HUES48 (cell line): ENCODE data around the gene TFPT.
"Not testable (repeated sequence)": the region's sequence is repeated elsewhere in the genome, so short reads cannot be mapped to it uniquely, and the experiment has no call there.

ENCODE experiments used
- H3K27ac ChIP-seq: one replicate; pipeline ENCODE4 v1.7.0; 2013; ENCODE audit warnings: low read depth, low read length, inconsistent platforms
- H3K27me3 ChIP-seq: 2 replicates; pipeline ENCODE4 v1.6.1; 2013; ENCODE audit warnings: mild to moderate bottlenecking, low read length; ENCODE audit not compliant: control insufficient read depth, insufficient read depth
- H3K36me3 ChIP-seq: 2 replicates; pipeline ENCODE4 v1.6.1; 2013; ENCODE audit warnings: low read length; ENCODE audit not compliant: control insufficient read depth, insufficient read depth
- H3K4me1 ChIP-seq: 2 replicates; pipeline ENCODE4 v1.6.1; 2013; ENCODE audit warnings: mild to moderate bottlenecking, low read length; ENCODE audit not compliant: control insufficient read depth, insufficient read depth
- H3K4me3 ChIP-seq: 2 replicates; pipeline ENCODE4 v1.5.1; 2013; ENCODE audit warnings: mild to moderate bottlenecking, low read depth, low read length
- H3K9ac ChIP-seq: 2 replicates; pipeline ENCODE4 v1.6.1; 2013; ENCODE audit warnings: mild to moderate bottlenecking, low read depth, low read length, moderate library complexity
- H3K9me3 ChIP-seq: 2 replicates; pipeline ENCODE4 v1.6.1; 2013; ENCODE audit warnings: low read length; ENCODE audit not compliant: control insufficient read depth, insufficient read depth

TFPT gene

DNA sequence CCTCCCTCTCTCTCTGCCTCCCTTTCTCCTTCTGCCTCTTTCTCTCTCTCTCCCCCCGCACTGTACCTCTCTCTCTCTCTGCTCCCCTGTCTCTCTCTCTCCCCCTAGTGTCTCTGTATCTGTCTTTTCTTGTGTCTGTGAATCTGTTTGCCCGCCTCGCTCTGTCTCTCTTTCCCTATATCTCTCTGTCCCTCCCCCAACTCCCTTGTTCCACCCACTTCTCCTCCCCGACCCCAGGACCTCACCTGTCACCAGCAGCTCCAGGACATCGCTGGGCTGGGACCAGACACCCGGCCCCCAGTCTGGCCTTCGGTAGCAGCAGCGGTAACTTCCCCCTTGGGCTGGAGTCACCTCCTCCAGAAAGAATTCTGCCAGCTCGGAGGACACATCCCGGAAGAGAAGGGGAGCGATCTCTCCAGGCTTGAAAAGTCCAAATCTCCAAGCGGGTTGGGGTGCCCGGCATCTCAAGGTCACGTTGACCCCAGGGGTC, 18.8 kb downstream of the TFPT start:
- Histone ChIP-seq H3K36me3 (no peaks in the 10 kb centered on the region), H3K4me3 (peak overlapping the region; percentile 44; the same call in 1 of the 2 replicates), H3K9ac (no peak overlapping the region), H3K9me3 (no peaks in the 10 kb centered on the region), H3K27ac (no peak overlapping the region), H3K4me1 (no peaks in the 10 kb centered on the region), H3K27me3 (peaks cover 32% of the 10 kb centered on the region)

DNA sequence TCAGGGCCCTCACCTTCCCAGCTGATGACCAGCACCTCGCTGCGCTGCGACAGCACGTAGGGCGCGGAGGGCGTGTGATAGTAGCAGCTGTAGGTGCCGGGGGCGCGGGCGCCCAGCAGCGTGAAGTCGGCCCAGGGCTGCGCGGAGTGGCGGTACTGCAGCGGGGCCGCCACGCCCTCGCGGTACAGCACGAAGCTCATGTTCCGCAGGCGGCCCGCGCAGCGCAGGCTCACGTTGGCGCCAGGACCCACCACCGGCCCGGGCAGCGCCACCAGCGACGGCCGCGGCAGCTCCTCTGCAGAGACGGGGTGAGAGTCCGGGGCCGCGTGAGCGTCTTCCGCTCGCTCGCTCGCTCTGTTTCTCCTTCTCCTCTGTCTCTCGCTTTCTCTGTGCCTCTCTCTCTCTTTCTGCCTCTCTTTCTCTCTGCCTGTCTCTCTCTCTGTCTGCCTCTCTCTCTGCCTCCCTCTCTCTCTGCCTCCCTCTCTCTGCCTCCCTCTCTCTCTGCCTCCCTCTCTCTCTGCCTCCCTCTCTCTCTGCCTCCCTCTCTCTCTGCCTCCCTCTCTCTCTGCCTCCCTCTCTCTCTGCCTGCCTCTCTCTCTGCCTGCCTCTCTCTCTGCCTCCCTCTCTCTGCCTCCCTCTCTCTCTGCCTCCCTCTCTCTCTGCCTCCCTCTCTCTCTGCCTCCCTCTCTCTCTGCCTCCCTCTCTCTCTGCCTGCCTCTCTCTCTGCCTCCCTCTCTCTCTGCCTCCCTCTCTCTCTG, 19.4 kb downstream of the TFPT start:
- not testable (repeated sequence) for H3K9ac ChIP-seq, H3K27ac ChIP-seq

DNA sequence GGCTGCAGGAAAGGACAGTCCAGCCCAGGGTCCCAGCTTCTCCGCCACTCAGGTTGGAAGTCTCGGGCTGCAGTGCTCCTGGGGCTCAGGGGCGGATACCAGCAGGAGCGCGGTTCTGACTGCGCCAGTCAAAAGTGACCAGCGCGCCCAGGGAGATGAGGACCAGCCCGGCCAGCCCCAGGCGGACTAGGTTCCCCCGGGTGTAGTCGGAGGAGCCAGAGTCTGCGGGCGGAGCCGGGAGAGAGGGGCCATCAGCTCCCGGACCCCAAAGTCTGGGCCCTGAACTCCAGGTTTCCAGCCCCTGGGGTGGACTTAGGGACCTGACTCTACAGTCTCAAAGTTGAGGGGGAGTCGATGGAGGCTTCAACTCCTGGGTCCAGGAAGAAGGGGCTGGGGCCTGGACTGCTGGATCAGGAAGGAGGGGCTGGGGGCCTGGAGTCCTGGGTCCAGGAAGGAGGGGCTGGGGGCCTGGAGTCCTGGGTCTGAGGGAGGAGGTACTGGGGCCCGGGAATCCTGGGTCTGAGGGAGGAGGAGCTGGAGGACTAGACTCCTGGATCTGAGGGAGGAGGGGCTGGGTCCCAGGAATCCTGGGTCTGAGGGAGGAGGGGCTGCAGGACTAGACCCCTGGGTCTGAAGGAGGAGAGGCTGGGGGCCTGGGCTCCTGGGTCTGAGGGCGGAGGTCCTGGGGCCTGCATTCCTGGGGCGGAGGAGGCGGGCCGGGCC, 20.2 kb downstream of the TFPT start:
- Histone ChIP-seq H3K27ac (no peak overlapping the region), H3K4me3 (peak overlapping the region; percentile 62), H3K9me3 (no peaks in the 10 kb centered on the region), H3K27me3 (peaks cover 32% of the 10 kb centered on the region), H3K36me3 (no peaks in the 10 kb centered on the region), H3K9ac (no peak overlapping the region), H3K4me1 (no peaks in the 10 kb centered on the region)

More for the DNA sequence above, 19.4 kb downstream of the TFPT start:
- H3K4me3 ChIP-seq, result peak overlapping the region; percentile 62
- peaks cover 32% of the 10 kb centered on the region for H3K27me3 ChIP-seq
- H3K9me3 ChIP-seq, H3K36me3 ChIP-seq, H3K4me1 ChIP-seq: not testable (repeated sequence)

DNA sequence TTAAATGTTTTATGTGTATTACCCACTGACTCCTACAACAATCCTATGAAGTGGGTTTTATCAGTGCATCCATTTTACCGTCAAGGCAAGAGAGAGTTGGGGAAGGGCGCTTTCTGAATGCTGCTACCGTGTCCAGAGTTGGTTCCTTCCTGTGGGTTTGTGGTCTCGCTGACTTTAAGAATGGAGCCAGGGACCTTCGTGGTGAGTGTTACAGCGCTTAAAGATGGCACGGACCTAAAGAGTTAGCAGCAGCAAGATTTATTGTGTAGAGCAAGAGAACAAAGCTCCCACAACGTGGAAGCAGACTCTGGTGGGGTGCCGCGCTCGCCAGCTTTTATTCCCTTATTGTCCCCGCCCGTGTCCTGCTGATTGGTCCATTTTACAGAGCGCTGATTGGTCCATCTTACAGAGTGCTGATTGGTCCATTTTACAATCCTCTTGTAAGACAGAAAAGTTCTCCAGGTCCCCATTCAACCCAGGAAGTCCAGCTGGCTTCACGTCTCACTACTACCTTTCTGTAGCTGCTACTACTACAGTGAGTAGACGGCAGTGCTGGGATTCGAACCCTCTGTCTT, 20.9 kb downstream of the TFPT start:
- no peaks in the 10 kb centered on the region for H3K9me3 ChIP-seq
- H3K27ac ChIP-seq, result no peak overlapping the region
- H3K27me3 ChIP-seq, result peaks cover 32% of the 10 kb centered on the region
- no peaks in the 10 kb centered on the region; the same call in 1 of the 2 replicates for H3K4me1 ChIP-seq
- no peaks in the 10 kb centered on the region for H3K36me3 ChIP-seq
- H3K4me3 ChIP-seq, result no peak overlapping the region
- H3K9ac ChIP-seq, result no peak overlapping the region

DNA sequence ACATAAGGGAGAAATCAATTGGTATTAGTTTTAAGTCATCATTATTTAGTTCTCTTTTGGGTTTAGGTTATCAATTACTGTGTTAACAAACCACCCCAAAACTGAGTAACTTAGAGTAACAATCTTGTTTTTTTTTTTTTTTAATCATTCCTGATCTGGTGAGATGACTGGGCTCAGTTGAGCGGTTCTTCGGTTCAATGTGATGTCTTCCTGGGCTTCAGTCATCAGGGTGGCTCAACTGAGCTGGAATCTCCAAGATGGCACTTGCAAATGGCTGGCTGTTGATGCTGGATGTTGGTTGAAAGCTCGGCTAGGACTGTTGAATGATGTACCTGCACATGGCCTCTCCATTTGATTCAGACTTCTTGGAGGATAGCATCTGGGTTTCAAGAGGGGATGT, 31.0 kb downstream of the TFPT start:
- Histone ChIP-seq H3K36me3 (no peaks in the 10 kb centered on the region), H3K27ac (no peak overlapping the region), H3K9me3 (no peaks in the 10 kb centered on the region), H3K4me3 (no peak overlapping the region), H3K27me3 (no peaks in the 10 kb centered on the region), H3K9ac (no peak overlapping the region), H3K4me1 (no peaks in the 10 kb centered on the region; the same call in 1 of the 2 replicates)

DNA sequence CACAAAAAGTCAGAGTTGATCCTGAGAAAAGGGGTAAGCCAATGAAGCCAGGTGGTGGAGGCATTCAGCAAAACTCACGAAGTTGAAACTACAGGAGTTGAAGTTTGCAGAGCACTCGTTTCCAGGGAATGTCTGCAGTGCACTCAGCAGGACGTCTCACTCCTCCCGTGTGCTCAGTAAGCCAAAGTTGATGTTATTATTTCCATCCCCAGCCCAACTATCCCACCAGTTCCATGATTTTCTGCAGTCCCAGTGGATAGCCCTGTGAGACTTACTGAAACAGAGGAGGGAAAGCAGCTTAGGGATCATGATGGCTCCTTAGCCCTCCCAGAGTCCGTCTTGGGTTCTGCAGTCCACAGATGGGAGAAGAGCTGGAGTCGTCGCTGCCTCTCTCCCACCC, 34.4 kb downstream of the TFPT start, which contains the start of gene TARM1:
TARM1 (minus strand) TSS at position 334 of the 400 bp plus-strand sequence; CDS start at position 309, 25 bp downstream.
- Histone ChIP-seq H3K36me3 (no peaks in the 10 kb centered on the region), H3K9me3 (no peaks in the 10 kb centered on the region), H3K4me3 (no peak within 1 kb of the TSS), H3K27me3 (no peaks in the 10 kb centered on the region), H3K9ac (no peak within 1 kb of the TSS), H3K4me1 (no peaks in the 10 kb centered on the region), H3K27ac (no peak within 1 kb of the TSS)

DNA sequence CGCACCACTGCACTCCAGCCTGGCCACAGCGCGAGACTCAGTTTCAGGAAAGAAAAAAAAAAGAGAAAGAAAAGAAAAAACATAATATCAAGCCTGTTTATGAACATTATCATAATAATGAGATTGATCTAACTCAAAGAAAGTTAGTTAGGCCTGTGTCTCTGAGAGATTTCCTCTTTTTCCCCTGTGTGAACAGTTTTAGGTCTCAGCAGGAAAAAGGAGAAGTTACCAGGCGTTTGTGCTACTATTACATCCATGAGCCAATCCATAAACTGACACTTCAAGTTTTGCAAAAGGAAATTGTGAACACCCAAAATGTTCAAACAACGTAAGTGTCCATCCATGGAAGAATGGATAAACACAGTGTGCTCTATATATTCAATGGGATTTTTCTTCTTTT, 38.1 kb downstream of the TFPT start:
- Histone ChIP-seq H3K27me3 (no peaks in the 10 kb centered on the region), H3K27ac (no peak overlapping the region), H3K4me3 (no peak overlapping the region), H3K4me1 (no peaks in the 10 kb centered on the region), H3K36me3 (no peaks in the 10 kb centered on the region), H3K9ac (no peak overlapping the region), H3K9me3 (no peaks in the 10 kb centered on the region)

DNA sequence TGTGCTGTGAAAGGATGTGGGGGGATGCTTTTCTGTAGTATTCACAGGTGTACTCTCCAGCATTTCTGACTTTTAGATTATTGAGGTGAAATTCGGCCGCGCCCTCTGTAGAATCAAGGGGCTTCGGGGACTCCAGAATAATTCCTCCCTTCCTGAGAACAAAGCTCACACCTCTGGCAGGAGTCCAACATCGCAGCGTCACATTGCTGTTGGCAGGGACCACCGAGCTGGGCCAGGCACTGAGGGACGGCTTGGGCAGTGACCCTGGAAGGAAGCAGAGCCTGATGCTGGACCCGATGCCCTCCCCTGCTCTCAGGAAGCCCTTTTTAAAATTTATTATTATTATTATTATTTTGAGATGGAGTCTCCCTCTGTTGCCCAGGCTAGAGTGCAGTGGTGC, 40.6 kb downstream of the TFPT start:
- Histone ChIP-seq H3K9me3 (no peaks in the 10 kb centered on the region), H3K27me3 (no peaks in the 10 kb centered on the region), H3K9ac (no peak overlapping the region), H3K4me3 (no peak overlapping the region), H3K36me3 (no peaks in the 10 kb centered on the region), H3K27ac (no peak overlapping the region), H3K4me1 (no peaks in the 10 kb centered on the region)

DNA sequence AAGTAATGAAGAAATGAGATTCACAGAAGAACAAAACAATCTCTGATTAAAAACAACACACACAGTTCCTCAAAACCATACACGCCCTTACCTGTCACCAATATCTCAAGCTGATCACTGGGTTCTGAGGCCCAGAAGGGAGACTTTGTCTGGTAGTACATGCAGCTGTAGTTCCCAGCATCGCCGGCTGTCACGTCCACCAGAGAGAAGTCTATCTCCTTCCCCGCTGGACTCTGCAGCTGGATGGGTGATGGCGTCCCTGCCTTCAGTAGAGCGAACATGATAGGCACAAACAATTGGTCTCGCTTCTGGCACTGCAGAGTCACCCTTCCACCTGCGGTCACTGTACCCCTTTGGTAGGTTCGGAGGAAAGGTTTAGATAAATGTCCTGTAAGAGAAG, 41.6 kb downstream of the TFPT start:
- H3K9me3 ChIP-seq, result no peaks in the 10 kb centered on the region
- no peak overlapping the region for H3K4me3 ChIP-seq
- no peaks in the 10 kb centered on the region for H3K27me3 ChIP-seq
- H3K4me1 ChIP-seq, result no peaks in the 10 kb centered on the region
- H3K36me3 ChIP-seq, result no peaks in the 10 kb centered on the region
- no peak overlapping the region for H3K9ac ChIP-seq
- no peak overlapping the region for H3K27ac ChIP-seq

DNA sequence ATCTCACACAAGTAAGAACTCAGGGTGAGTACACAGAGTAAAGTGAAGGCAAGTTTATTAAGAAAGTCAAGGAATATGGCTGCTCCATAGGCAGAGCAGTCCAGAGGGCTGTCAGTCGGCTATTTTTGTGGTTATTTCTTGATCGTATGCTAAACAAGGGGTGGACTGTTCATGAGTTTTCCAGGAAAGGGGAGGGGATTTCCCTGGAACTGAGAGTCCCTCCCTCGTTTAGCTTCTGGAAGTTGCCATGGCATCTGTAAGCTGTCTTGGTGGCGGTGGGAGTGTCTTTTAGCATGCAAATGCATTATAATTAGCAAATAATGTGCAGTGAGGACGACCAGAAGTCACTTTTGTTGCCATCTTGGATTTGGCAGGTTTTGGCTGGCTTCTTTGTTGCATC, 46.0 kb downstream of the TFPT start:
- Histone ChIP-seq H3K27me3 (no peaks in the 10 kb centered on the region), H3K4me1 (no peaks in the 10 kb centered on the region), H3K4me3 (no peak overlapping the region), H3K27ac (no peak overlapping the region), H3K9me3 (no peaks in the 10 kb centered on the region), H3K9ac (no peak overlapping the region), H3K36me3 (no peaks in the 10 kb centered on the region)
